Lung microvascular endothelial cell (primary cell): ENCODE results near the gene RECK. TPM values are rescaled to one million over a fixed set of nuclear protein-coding genes. Genes with fewer than 3 reads are reported as not detected.

Source experiments
- DNase-seq, 2 donors: peaks; one replicate each; pipeline versions ENCODE4 v3.0.0 to v3.0.0-alpha.2; 2010; ENCODE audit warnings: low read depth in 2 of 2
- total RNA-seq: library from RNA; depleted of rRNA; stranded (reverse); fragments of >200 nt; gene quantifications from 2 replicates; pipeline ENCODE4 v1.2.1, GENCODE V29; 2014

The RECK gene
- total RNA-seq, 1 donor from 2014 or later = 25.0 TPM

- DNase-seq = no peak
Observed at GRCh38 chr9:36138496-36138895, 101.8 kb downstream of the RECK start.

GRCh38 chr9:36138901-36139300 is 102.2 kb downstream of the RECK start:
- no peak for DNase-seq

- no peak for DNase-seq
Observed at GRCh38 chr9:36140086-36141084, 103.7 kb downstream of the RECK start.

GRCh38 chr9:36141288-36141687 is 104.6 kb downstream of the RECK start:
- peak in 1 of 2 donors; percentile 28 for DNase-seq

GRCh38 chr9:36141761-36142160 is 105.0 kb downstream of the RECK start:
- DNase-seq = no peak

GRCh38 chr9:36142510-36143244 is 106.0 kb downstream of the RECK start:
- DNase-seq = peak; percentile 33 to 42

GRCh38 chr9:36143245-36143641 is 106.5 kb downstream of the RECK start:
- no peak for DNase-seq

GRCh38 chr9:36144309-36145232 is 107.9 kb downstream of the RECK start:
- no peak for DNase-seq

- no peak for DNase-seq
Observed at GRCh38 chr9:36145970-36146369, 109.3 kb downstream of the RECK start.

GRCh38 chr9:36146651-36147050 is 109.9 kb downstream of the RECK start:
- no peak for DNase-seq

GRCh38 chr9:36147441-36148175 is 110.9 kb downstream of the RECK start:
- DNase-seq = no peak

- DNase-seq = peak; percentile 90 to 96
Observed at GRCh38 chr9:36148311-36149051, 111.8 kb downstream of the RECK start.

- peak in 1 of 2 donors; percentile 80 for DNase-seq
Observed at GRCh38 chr9:36149197-36149596, 112.5 kb downstream of the RECK start.

- peak; percentile 39 to 45 for DNase-seq
Observed at GRCh38 chr9:36150574-36151315, 114.0 kb downstream of the RECK start.

- DNase-seq = peak; percentile 73 to 90
Observed at GRCh38 chr9:36151316-36152210, 114.8 kb downstream of the RECK start.

GRCh38 chr9:36152741-36153438 is 116.2 kb downstream of the RECK start:
- DNase-seq = peak in 1 of 2 donors; percentile 85

- no peak for DNase-seq
Observed at GRCh38 chr9:36153746-36154145, 117.0 kb downstream of the RECK start.
